Stimulated activated CD4-positive, alpha-beta T cell treated with anti-CD3 and anti-CD28 coated beads, Interleukin-2, amount 100 ng/mL, for 4 hours (primary cell): Measurements from ENCODE around the gene DEUP1.

Experiments used
- DNase-seq: peaks from one replicate; pipeline ENCODE4 v3.0.0-alpha.2; 2020; ENCODE audit warnings: low read depth

DEUP1 gene

DNA sequence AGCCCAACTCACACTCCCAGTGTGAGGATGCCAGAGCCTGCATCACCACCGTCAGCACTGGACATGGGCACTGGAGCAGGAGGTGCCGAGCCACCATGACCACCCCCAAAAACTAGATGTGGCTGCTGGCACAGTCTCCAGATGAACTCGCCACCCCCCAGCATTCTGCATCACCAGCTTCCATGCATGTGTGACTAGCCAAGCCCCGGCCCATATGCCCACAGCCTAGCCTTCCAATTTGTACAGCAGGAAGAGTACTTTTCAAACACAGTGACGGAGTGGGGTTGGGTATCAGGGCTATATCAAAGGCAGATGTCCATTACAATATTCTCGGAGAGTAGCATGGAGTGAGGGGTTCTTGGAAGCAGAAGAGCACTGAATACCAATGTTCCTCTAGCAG, 149.7 kb downstream of the DEUP1 start:
- DNase-seq: no peak

DNA sequence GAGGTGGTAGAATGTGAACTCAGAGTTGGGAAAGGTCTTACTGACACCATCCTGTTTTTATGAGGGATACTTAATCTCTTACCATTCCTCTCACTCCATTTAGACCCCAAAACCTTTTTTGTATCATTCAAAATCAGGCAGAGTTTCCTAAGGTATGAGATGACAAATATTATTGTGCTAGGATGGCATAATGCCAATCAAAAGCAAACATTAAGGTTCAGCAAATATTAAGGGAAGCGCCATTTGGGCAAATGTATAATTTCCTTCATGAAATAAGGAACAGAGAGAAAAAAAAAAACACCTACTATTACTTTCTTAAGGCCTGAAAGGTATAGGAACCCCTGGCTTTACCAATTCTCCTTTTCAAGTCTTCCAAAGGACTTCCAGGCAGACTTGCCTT, 150.2 kb downstream of the DEUP1 start:
- DNase-seq: no peak

DNA sequence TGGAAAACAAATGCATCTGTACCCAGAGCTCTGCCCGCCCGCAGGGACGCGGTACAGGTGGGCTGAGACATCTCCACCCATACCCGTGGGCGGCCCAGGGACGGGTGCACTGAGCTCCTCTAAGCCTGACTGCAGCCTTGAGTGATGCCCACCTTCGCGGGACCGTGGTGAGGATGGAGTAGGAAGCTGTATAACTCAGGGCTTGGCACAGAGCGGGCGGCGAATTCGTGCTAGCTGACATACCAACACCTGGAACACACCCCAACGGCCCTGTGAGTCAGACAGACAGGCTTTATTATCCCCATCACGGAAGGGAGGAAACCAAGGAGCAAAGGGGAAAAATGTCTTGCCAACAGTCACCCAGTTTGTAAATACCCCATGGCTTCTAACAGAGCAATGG, 150.7 kb downstream of the DEUP1 start:
- no peak for DNase-seq

DNA sequence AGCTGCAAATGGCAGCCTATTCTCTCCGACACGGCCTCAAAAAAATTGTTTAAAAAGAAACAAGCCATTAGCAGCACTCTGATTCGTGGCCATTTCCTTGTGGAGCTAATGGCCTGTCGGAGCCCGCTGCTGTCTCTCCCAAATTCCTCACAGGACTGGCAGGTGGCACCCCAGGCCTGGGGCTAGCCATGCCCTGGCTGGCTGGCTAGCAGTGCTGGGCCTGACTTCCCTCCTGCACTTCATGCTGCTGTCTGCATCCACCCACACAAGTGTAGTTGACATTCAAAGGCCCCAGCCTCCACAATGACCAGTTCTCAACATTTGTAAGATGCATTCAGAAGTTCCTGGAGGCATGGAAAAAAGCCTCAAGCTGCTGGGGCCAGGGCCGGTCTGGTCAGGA, 151.2 kb downstream of the DEUP1 start:
- DNase-seq: no peak

DNA sequence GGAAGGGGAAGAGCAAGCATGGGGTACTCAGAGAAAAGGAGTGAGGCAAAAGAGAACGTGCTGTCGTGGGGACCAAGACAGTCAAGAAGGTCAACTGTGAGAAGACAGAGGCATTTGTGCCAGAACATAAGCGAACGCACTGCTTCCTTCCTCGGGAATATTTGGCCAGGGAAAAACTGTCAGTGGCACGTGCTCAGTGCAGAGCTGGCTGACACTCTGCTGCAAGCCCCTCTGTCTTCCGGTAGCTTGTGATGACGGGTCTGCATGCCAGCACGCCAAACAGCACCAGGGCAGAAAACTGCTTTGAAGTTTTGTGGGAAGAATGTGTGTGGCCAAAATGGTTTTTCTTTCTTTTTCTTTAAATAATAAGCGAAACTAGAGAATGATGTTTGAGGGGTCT, 152.0 kb downstream of the DEUP1 start:
- no peak for DNase-seq

DNA sequence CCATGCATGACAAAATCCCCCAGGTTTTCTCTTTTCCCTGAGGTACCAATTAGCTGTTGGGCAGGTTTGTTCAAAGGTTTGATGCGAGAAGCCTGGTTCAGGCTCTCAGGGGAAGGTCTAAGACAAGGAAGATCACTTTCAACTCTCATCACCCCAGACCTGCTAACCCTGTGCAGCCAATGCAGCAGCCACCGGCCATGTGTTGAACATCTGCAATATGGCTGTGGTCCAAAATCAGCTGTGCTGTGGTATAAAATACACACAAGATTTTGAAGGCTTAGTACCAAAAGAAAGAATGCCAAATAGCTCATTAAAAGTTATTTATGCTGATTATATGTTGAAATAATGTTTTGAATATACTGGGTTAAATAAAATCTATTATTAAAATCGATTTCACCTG, 154.2 kb downstream of the DEUP1 start:
- no peak for DNase-seq

DNA sequence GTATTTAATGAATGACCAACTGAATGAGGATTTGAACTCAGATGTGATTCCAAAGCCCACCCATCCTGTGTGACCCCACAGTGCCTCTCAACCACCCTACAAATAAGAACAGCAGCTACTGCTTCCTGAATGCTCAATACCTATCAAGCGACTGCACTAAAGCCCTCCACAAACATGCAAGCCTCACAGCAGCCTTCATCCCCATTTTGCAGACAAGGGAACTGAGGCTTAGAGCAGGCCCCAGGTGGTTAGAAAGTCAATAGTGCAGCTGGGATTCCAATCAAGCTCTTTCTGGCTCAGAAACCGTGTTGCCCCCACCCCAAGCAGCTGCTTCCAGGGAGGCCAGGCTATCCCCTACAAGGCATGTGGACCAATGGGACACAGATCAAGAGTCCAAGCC, 155.4 kb downstream of the DEUP1 start:
- DNase-seq: no peak

DNA sequence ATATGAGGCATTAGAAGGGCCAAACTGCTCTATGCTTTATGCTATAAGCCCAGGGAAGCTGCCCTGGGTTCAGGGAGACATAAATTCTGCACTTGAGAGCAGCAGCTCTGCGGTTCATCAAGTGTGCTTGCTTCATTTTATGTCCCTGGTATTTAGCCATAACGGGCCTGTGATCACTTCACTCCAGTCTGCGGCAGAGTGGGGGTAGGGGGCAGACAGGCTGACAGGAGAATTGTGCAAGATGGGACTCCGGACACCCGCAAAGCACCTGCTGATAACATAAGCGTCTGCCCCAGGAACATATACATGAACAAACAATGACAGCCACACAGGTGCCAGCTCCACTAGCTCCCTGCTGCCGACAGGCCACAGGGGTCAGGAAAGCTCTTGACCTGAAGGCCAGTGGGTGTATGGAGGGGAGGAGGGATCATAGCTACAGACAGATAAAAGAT, 156.5 kb downstream of the DEUP1 start:
- DNase-seq: no peak
